Breast epithelium (tissue), 4 donors: ENCODE data around the gene EFCAB14. TPM values are rescaled to one million over a fixed set of nuclear protein-coding genes. Genes with fewer than 3 reads are reported as not detected.
"Not testable (repeated sequence)": the region's sequence is repeated elsewhere in the genome, so short reads cannot be mapped to it uniquely, and the experiment has no call there.

Experiments
- DNase-seq, 2 donors: peaks; one replicate each; pipeline ENCODE4 v3.0.0-alpha.2; 2019; ENCODE audit warnings: low spot score in 2 of 2
- H3K27ac ChIP-seq, 2 donors: fragments of 200-600 bp; sonication (generic) in 1 of 2; one replicate each; pipeline ENCODE4 v1.5.1; 2016 to 2019; ENCODE audit warnings: mild to moderate bottlenecking in 1 of 2
- H3K27me3 ChIP-seq, 2 donors: fragments of 200-600 bp; sonication (generic) in 1 of 2; one replicate each; pipeline versions ENCODE4 v1.5.1 to v1.6.0; 2017 to 2019; ENCODE audit warnings: control low read depth in 1 of 2, mild to moderate bottlenecking in 1 of 2
- H3K36me3 ChIP-seq: fragments of 200-600 bp; one replicate; pipeline ENCODE4 v1.5.1; 2019
- H3K4me1 ChIP-seq, 2 donors: fragments of 200-600 bp; sonication (generic); one replicate each; pipeline ENCODE4 v1.5.1; 2016 to 2019; ENCODE audit warnings: control low read depth in 1 of 2
- H3K4me3 ChIP-seq, 3 donors: fragments of 200-600 bp; sonication (generic); 1 replicate in 2 of 3; 2 replicates in 1 of 3; pipeline ENCODE4 v1.5.1; 2016 to 2019; ENCODE audit warnings: mild to moderate bottlenecking in 3 of 3, moderate library complexity in 2 of 3
- H3K9me3 ChIP-seq, 2 donors: fragments of 200-600 bp; sonication (generic) in 1 of 2; one replicate each; pipeline ENCODE4 v1.5.1; 2016 to 2019; ENCODE audit warnings: control low read depth in 1 of 2
- POLR2A ChIP-seq: fragments of 450-650 bp; IDR thresholded peaks from one replicate; pipeline ENCODE4 v1.6.1; 2016; ENCODE audit warnings: antibody characterized with exemption, mild to moderate bottlenecking, moderate library complexity
- POLR2AphosphoS5 ChIP-seq, 3 donors: sonication (generic); formaldehyde crosslinking; IDR thresholded peaks; one replicate each; pipeline ENCODE4 v1.6.1; 2017; ENCODE audit warnings: antibody characterized with exemption in 3 of 3
- intact Hi-C: fragments of 100-400 bp; cut with DNase I; formaldehyde crosslinking; loops from one replicate; pipeline ENCODE4 v1.15.1; 2023; ENCODE audit warnings: low total_unique reads
- total RNA-seq, 3 donors: library from RNA; depleted of rRNA; stranded (reverse); fragments of >200 nt; gene quantifications; one replicate each; pipeline ENCODE4 v1.1.0, GENCODE V29; 2016
- TF ChIP-seq, protein P1 (sequence below), 3 donors: fragments of 450-650 bp; IDR thresholded peaks; one replicate each; pipeline ENCODE4 v1.5.1; 2016 to 2017; ENCODE audit warnings: antibody characterized with exemption in 3 of 3, mild to moderate bottlenecking in 3 of 3, moderate library complexity in 3 of 3

EFCAB14 gene
- total RNA-seq, 3 donors from 2014 or later = 92.8 to 128 (median 106) TPM

DNA sequence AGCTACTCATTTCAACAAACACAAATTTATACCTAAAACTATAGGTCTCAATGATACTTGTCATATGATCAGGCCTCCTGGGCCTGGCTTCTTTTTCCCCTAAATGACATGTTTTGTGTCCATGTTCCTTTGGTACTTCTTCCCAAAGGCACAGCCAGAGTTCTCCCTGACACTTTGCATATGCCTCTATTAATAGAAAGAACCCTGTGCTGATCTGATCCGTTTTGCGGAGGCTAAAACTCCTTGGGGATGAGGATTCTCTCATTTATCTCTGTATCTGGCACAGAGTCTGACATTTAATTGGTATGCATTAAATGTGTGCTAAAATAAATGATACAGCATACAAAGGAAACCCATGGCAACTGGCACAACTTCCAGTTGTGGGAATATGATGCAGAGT, 62.3 kb downstream of the EFCAB14 start:
- intact Hi-C loops = no loop called here
- Histone ChIP-seq H3K4me3 (no peak overlapping the region), H3K36me3 (no peaks in the 10 kb centered on the region), H3K27me3 (no peaks in the 10 kb centered on the region), H3K27ac (no peak overlapping the region), H3K4me1 (no peaks in the 10 kb centered on the region), H3K9me3 (no peaks in the 10 kb centered on the region)
- no peak for DNase-seq
- TF ChIP-seq, protein P1, sequence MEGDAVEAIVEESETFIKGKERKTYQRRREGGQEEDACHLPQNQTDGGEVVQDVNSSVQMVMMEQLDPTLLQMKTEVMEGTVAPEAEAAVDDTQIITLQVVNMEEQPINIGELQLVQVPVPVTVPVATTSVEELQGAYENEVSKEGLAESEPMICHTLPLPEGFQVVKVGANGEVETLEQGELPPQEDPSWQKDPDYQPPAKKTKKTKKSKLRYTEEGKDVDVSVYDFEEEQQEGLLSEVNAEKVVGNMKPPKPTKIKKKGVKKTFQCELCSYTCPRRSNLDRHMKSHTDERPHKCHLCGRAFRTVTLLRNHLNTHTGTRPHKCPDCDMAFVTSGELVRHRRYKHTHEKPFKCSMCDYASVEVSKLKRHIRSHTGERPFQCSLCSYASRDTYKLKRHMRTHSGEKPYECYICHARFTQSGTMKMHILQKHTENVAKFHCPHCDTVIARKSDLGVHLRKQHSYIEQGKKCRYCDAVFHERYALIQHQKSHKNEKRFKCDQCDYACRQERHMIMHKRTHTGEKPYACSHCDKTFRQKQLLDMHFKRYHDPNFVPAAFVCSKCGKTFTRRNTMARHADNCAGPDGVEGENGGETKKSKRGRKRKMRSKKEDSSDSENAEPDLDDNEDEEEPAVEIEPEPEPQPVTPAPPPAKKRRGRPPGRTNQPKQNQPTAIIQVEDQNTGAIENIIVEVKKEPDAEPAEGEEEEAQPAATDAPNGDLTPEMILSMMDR (IDR thresholded peaks at IDR 0.05) = no peak
- TF ChIP-seq POLR2A = no peak
- TF ChIP-seq POLR2AphosphoS5 (IDR thresholded peaks at IDR 0.05) = no peak

DNA sequence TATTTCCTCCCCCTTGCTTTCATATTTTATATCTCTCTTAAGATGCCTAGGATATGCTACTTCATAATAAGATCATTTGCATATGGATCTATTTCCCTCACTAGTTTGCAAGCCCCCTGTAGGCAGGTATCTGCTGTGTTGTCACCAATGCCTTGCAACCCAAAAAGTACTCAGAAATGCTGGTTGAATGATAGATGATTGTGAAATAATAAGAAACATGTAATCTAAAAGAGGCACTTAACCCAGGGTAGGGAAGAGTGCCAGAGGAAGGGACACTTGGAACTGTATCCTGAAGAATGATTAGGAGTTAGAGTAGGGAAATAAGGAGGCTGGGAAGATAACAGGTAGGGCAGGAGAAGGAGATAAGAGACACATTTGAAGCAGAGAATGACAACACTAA, 63.1 kb downstream of the EFCAB14 start:
- no peaks in the 10 kb centered on the region for H3K27me3 ChIP-seq
- no peak for DNase-seq
- TF ChIP-seq, protein P1 (IDR thresholded peaks at IDR 0.05) = no peak
- TF ChIP-seq POLR2A (no peak), POLR2AphosphoS5 (IDR thresholded peaks at IDR 0.05) (no peak)
- H3K36me3 ChIP-seq = no peaks in the 10 kb centered on the region
- no peak overlapping the region for H3K4me3 ChIP-seq
- H3K9me3 ChIP-seq = no peaks in the 10 kb centered on the region
- intact Hi-C loops = no loop called here
- no peak overlapping the region for H3K27ac ChIP-seq
- no peaks in the 10 kb centered on the region for H3K4me1 ChIP-seq

DNA sequence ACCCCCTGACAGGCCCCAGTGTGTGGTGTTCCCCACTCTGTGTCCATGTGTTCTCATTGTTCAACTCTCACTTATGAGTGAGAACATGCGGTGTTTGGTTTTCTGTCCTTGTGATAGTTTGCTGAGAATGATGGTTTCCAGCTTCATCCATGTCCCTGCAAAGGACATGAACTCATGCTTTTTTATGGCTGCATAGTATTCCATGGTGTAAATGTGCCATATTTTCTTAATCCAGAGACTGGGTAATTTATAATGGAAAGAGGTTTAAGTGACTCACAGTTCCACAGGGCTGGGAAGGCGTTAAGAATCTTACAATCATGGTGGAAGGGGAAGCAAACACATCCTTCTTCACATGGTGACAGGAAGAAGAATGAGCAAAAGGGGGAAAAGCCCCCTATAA, 64.2 kb downstream of the EFCAB14 start:
- H3K4me1 ChIP-seq, H3K27me3 ChIP-seq, H3K4me3 ChIP-seq, H3K36me3 ChIP-seq, DNase-seq, H3K27ac ChIP-seq, intact Hi-C loops: not testable (repeated sequence)
- peaks cover 6 to 10% of the 10 kb centered on the region in 2 donors for H3K9me3 ChIP-seq

DNA sequence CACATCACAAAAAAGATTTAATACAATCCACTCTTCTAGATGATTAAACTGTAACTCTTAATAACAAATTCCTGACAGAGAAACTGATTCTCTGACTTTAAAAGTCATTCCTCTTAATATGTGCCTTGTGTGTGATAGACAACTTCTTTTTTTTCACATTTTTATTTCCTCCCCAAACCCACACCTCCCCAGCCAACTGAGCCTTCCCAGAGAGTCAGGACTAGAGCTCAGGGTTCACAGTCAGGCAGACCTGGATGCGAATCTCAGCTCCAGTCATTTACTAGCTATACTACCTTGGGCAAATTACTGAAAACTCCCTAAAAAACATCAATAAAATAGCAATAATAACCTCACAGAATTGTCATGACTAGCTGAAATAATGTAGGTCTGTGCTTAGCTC, 64.9 kb downstream of the EFCAB14 start:
- H3K27me3 ChIP-seq = no peaks in the 10 kb centered on the region
- no peak overlapping the region for H3K27ac ChIP-seq
- H3K4me3 ChIP-seq = no peak overlapping the region
- no peak for DNase-seq
- TF ChIP-seq POLR2A (no peak), POLR2AphosphoS5 (IDR thresholded peaks at IDR 0.05) (no peak)
- no peaks in the 10 kb centered on the region for H3K4me1 ChIP-seq
- no peaks in the 10 kb centered on the region for H3K36me3 ChIP-seq
- intact Hi-C loops = no loop called here
- peaks cover 12 to 14% of the 10 kb centered on the region in 2 donors for H3K9me3 ChIP-seq

DNA sequence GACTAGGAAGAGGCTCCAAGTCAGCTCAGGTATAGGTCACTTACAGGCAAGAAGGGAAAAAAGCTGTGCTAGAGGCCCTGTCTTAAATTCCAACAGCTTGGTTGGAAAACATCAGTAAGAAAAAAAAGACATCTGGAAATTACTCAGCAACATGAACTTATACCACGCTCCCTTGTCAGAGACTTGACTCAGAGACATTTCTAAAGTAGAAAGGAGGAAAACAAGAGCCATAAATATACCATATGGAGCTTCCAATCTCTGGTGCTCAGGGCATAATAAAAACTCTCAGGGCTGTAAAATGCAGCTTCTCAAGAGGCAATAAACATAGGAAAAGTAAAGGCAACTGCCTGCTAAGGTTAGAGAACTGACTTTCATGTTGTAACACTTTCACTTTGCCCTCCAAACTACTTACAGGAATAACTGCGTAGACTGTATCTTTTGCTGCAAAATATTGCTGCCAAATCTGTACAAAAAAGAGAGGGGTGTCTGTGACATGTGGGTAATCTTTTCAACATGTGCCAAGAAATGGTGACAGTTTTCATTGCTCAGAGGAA, 65.4 kb downstream of the EFCAB14 start:
- DNase-seq = no peak
- Histone ChIP-seq H3K4me1 (no peaks in the 10 kb centered on the region), H3K27me3 (no peaks in the 10 kb centered on the region), H3K36me3 (no peaks in the 10 kb centered on the region), H3K4me3 (no peak overlapping the region), H3K27ac (no peak overlapping the region), H3K9me3 (peaks cover 12 to 14% of the 10 kb centered on the region in 2 donors)
- TF ChIP-seq POLR2A (no peak), POLR2AphosphoS5 (IDR thresholded peaks at IDR 0.05) (no peak)
- TF ChIP-seq, protein P1 (IDR thresholded peaks at IDR 0.05) = no peak
- intact Hi-C loops = no loop called here

DNA sequence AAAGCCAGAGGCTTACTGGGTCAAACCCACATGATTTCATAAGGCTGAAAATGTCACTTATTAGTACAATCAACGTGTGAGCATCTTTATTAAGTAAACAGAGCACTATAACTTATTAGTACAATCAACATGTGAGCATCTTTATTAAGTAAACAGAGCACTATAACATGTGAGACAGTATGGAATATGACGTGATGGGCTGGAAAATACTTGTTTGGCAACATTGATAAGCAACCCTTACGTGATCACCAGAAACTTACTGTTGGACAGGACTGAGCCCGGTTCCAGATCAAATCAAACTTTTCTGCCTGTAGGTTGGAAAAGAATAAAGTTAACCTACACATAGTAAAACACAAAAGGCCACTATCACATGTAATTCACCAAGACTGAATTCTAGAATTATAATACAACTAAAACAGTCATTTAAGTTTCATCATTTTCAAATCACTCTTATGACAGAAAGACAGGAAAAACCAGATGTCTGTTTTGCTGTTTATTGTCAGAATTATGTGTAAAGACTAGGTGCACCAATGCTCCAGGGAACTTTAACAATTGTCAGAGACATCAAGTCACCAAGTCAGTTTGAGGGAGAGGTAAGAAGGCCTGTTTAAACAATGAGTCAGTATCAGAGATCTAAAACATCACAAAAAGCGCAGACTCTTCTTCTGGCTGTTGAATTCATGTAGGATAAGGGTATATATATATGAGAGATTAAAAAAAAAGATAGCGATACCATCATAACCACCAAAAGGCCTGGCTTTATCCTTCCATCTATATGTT, 66.4 kb downstream of the EFCAB14 start:
- Histone ChIP-seq H3K27me3 (no peaks in the 10 kb centered on the region), H3K4me1 (no peaks in the 10 kb centered on the region), H3K27ac (no peak overlapping the region), H3K4me3 (no peak overlapping the region), H3K9me3 (peaks cover 12 to 14% of the 10 kb centered on the region in 2 donors), H3K36me3 (no peaks in the 10 kb centered on the region)
- intact Hi-C loops = no loop called here
- DNase-seq = no peak
- TF ChIP-seq, protein P1 (IDR thresholded peaks at IDR 0.05) = no peak
- TF ChIP-seq POLR2AphosphoS5 (IDR thresholded peaks at IDR 0.05) = no peak
- TF ChIP-seq POLR2A = no peak

DNA sequence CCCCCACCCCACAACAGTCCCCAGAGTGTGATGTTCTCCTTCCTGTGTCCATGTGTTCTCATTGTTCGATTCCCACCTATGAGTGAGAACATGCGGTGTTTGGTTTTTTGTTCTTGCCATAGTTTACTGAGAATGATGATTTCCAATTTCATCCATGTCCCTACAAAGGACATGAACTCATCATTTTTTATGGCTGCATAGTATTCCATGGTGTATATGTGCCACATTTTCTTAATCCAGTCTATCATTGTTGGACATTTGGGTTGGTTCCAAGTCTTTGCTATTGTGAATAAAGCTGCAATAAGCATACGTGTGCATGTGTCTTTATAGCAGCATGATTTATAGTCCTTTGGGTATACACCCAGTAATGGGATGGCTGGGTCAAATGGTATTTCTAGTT, 67.8 kb downstream of the EFCAB14 start:
- H3K27ac ChIP-seq, H3K4me1 ChIP-seq, H3K4me3 ChIP-seq, DNase-seq, intact Hi-C loops, H3K27me3 ChIP-seq, H3K36me3 ChIP-seq: not testable (repeated sequence)
- H3K9me3 ChIP-seq = peaks cover 12 to 14% of the 10 kb centered on the region in 2 donors
